ENCODE results near the gene PAEP.

Gene PAEP

DNA sequence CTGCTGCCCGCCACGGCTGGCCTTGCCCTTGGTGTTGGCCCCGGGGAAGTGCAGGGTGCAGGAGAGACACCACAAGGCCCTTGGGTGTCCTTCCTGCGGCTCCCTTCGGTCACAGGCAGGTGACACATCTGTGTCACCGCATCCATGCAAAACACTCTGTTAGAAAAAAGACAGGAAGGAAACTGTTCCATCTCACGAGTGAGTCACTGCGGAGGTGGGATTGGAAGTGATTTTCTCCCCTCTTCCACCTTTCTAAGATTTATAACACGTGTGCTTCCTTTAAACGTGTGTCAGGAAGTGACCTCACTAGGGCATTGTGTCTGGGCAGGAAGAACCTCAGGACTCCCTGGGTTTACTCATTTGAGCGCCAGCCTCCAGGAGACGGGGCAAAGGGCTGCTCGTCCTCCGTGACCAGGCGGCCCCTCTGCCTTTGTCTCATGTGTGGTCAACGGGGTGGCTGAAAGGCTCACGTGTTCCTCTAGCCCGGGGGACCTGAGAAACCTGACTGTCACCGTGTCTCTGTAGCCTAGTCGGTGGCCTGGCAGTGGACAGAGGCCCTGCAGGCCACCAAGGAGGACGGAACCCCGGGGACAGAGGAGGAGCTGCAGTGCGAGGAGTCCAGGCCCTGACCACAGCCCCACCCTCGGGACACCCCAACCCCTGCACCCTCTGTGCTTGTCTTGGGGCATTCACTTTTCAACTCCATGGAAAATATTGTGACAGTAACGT is 45.3 kb upstream of the PAEP start:
- TF ChIP-seq, protein P1, sequence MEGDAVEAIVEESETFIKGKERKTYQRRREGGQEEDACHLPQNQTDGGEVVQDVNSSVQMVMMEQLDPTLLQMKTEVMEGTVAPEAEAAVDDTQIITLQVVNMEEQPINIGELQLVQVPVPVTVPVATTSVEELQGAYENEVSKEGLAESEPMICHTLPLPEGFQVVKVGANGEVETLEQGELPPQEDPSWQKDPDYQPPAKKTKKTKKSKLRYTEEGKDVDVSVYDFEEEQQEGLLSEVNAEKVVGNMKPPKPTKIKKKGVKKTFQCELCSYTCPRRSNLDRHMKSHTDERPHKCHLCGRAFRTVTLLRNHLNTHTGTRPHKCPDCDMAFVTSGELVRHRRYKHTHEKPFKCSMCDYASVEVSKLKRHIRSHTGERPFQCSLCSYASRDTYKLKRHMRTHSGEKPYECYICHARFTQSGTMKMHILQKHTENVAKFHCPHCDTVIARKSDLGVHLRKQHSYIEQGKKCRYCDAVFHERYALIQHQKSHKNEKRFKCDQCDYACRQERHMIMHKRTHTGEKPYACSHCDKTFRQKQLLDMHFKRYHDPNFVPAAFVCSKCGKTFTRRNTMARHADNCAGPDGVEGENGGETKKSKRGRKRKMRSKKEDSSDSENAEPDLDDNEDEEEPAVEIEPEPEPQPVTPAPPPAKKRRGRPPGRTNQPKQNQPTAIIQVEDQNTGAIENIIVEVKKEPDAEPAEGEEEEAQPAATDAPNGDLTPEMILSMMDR (IDR thresholded peaks at IDR 0.05; ENCODE audit: insufficient read depth, missing control alignments): no peak
- DNase-seq (ENCODE audit: insufficient read length, low spot score) (no peak), FAIRE-seq (no peak)

DNA sequence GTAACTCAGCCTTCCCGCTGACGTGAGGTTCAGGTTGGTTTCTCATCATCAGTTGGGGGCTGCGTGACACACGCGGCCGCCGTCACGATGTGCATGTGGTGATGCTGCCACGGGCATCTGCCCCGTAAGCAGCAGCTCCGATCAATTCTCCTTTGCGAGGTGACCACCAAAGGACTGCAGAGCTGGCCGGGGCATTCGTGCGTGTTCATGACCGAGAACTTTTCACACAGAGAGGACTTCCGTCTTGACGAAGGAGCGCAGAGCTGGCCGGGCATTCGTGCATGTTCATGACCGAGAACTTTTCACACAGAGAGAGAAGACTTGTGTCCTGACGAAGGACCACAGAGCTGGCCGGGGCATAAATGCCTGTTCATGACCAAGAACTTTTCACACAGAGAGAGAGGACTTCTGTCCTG is 44.1 kb upstream of the PAEP start:
- no peak for DNase-seq (ENCODE audit: insufficient read length, low spot score)
- no peak for FAIRE-seq
- TF ChIP-seq, protein P1 (IDR thresholded peaks at IDR 0.05; ENCODE audit: insufficient read depth, missing control alignments): no peak

DNA sequence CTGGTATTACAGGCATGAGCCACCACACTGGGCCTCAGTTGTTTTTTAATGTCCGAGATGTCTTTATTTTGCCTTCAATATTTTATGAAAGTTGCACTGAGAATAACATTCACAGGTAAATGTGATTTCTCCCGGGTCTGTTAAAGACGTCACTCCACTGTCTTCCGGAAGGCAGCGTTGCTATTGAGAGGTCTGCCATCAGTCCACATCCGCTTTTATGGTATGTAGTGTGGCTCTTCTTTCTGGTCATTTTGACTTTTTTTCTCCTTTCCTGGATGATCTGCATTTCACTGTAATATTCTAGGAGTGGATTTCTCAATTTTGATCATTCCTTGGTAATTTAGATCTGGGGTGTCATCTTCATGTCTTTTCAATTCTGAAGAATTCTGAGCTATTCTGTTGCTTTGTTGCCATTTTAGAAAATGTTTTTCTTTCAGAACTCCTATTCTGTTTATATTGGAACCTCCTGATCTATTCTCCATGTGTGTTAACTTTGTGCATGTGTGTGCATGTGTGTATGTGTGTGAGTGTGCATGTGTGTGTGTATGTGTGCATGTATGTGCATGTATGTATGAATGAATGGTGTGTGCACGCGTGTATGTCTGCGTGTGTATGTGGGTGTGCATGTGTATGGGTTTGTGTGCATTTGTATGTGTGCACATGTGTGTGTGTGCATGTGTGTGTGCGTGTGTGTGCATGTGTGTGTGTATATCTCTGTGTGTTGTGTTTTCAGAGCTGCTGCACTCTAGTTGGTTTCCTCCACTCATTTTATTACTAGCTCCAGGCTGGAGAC is 42.2 kb upstream of the PAEP start:
- DNase-seq (ENCODE audit: insufficient read length, low spot score) (no peak), FAIRE-seq (no peak)
- TF ChIP-seq, protein P1 (IDR thresholded peaks at IDR 0.05; ENCODE audit: insufficient read depth, missing control alignments): no peak

DNA sequence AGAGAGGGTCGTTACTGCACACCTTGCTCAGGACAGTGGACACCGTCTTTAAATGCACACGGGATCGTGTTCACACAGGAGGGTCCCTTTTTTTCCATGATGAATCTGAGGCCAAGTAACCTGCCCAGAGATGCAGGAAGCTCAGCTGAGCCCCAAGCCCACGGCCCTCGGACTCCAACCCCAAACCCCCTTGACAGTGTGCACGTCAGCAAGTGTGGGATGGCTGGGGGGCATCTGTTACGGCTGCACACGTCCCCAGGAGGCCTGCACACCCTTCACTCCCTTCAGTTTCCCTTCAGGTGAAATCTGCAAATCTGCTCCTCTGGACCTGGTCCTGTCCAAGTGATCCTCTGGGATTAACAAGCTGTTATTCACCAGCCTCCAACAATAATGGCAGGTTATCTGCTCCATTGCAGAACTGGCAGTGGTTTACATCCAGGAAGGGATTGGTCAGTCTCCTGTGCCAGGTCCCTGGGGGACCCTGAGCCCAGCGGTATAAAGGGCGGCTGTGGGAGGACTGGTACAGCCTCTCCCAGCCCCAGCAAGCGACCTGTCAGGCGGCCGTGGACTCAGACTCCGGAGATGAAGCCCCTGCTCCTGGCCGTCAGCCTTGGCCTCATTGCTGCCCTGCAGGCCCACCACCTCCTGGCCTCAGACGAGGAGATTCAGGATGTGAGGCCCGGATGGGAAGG is 40.5 kb upstream of the PAEP start, which contains the start of gene LCN1:
LCN1 (plus strand) TSS at position 525 of the 692 bp plus-strand sequence; CDS start at position 583, 58 bp downstream.
- DNase-seq (ENCODE audit: insufficient read length, low spot score): no peak
- TF ChIP-seq, protein P1 (IDR thresholded peaks at IDR 0.05; ENCODE audit: insufficient read depth, missing control alignments): no peak
- no peak for FAIRE-seq

DNA sequence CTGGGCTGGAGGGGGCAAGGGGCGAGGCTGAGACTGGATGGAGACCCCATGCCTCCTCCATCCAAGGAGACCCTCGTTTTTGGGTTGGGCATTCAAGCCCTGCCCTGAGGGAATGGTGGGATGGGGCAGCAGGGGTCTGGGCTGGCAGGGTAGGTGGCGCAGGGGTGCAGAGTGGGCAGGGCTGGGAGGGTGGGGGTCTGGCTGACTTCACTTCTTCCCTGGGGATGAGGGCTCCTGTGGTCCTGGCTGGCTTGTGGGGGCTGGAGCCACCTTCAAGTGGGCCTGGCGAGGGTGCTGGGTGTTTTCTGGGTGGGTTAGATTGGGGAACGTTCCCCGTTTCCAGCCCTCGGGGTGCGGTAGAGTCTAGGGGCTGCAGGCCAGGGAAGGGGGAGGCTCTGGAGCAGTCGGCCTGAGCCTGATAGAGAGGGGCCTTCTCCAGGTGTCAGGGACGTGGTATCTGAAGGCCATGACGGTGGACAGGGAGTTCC is 39.9 kb upstream of the PAEP start:
- FAIRE-seq: no peak
- DNase-seq (ENCODE audit: insufficient read length, low spot score): no peak
- TF ChIP-seq, protein P1 (IDR thresholded peaks at IDR 0.05; ENCODE audit: insufficient read depth, missing control alignments): no peak

DNA sequence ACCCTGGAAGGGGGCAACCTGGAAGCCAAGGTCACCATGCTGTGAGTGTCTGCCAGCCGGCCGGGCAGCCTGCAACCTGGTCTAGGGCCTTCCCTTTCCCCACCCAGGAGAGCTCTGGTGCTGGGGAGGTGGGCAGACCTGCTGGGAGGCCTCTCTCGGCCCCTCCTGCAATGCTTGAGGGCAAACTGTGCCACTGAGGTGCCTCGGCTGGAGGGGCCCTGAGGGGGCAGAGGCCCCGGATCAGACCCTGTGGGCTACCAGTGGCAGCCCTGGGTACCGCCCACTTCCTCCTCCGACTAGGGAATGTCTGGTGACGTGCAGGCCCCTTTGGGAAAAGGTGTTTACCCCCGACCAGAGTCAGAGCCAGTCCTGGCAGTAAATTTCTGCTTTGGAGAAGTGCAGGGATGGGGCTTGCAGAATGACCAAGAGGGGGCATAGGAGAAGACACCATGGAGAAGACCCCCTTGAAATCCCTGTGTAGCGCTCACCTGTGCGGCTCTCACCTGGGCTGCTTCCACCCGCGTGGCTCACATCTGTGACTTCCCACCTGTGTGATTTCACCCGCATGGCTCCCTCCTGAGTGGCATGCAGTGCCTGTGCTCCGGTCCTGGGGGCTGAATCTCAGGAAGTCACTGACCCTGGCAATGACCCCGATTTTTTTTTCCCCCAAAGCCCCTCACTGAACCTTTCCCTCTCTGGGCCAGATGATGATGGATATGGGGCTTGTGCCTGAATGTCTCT is 39.2 kb upstream of the PAEP start:
- DNase-seq (ENCODE audit: insufficient read length, low spot score) (no peak), FAIRE-seq (no peak)
- TF ChIP-seq, protein P1 (IDR thresholded peaks at IDR 0.05; ENCODE audit: insufficient read depth, missing control alignments): no peak
